Left hindlimb (tissue), 1 donor: Measurements from ENCODE around the gene MICALL1.
"Not testable (repeated sequence)": the region's sequence is repeated elsewhere in the genome, so short reads cannot be mapped to it uniquely, and the experiment has no call there.

Experiments used
- DNase-seq: peaks from one replicate; pipeline ENCODE4 v3.0.0-alpha.2; 2018

MICALL1 gene

GRCh38 chr22:37961062-37961461 is 55.0 kb downstream of the MICALL1 start:
- no peak for DNase-seq

- no peak for DNase-seq
Measured at GRCh38 chr22:37965940-37966664, 60.0 kb downstream of the MICALL1 start.

- DNase-seq: no peak
Measured at GRCh38 chr22:37967147-37967546, 61.0 kb downstream of the MICALL1 start.

DNA sequence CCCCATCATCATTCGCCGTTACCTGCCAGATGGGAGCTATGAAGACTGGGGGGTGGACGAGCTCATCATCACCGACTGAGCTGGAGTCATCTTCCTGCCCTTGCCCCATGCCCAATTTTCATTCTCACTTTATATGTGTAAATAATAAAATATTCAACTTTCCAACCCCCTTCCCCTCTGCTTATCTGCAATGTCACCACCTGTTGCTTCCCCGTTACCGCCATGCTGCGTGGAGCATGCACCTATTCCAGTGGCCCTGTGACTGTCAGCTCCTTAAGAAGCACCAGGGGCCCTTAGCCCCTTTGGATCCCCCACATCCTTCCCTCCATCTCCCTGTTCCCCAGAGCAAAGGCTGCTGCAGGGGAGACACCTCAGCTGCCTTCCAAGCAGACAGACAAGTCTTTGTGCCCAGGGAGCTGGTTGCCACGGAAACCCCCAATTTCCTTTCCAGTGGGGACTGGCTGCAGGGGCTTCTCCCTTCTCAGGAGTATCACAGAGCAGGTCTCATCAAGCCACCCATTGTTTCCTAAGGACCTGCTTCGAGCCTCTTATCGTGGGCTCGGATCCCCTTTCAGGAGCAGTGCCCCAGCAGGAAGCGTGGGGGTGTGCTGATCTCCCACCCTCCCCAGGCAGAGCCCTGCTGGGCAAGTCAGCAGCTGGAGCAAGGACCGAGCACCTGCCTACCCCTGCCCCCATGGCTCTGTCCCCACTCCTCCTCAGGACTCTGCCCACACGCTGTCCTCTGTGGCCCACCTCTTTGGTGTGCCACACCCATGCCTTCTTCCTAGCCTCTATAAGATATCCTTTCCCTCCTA is 61.7 kb downstream of the MICALL1 start:
- no peak for DNase-seq

DNA sequence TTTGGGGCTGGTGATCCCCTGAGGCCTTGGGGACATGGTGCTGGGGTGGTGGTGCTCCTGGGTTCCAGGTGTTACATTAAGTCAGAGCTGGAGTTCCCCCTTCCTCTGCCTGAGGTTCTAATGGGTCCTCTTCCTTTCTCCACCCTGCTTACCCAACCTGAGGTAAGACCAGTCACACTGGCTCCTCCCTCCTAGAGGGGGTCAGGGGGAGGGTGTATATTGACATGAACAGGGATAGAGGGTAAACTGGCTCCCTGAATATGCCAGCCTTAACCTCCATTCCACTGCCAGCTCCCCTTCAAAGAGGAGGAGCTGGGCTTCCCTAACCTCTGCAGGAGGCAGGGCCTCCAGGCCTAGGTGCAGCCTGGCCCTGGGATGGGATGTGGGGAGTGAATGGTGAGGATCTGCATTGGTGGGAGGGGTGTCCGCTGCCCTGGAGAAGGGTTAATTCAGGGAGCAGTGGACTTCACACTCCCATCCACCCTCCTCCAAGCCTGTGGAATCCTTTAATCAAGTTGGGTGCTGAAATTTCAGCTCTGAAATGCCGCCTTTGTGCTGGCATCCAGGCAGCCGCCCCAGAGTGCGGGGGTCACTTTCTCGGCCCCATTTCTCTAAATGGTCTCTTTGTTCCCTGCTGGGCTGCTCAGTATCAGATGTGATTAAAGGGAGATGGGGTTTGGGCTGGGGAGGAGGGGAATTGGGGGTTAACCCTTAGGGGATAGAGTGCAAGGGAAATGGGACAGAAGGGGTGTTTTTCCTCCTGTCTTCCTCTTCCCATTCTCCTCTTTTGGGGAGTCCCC is 62.6 kb downstream of the MICALL1 start:
- DNase-seq: no peak

DNA sequence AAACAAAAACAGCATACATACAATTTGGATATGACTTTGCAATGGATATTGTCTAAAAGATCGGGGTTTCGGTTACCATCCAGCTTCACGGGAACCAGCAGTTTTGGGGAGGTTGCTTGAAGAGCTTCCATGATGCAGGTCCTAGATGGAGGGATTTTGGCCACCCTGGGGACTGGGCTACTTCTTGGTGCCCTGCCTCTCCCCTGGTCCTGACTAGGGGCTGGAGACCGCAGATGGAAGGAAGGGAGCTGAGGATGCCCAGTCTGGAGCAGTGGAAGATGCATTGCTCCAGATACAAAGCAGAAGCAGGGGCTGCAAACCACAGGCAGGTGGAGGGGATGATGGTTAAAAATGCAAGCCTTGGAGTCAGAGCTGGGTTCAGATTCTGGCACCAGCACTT is 64.8 kb downstream of the MICALL1 start:
- no peak for DNase-seq

GRCh38 chr22:37971475-37972434 is 65.7 kb downstream of the MICALL1 start:
- DNase-seq: no peak

GRCh38 chr22:37972527-37972926 is 66.4 kb downstream of the MICALL1 start:
- no peak for DNase-seq

GRCh38 chr22:37973271-37974170 is 67.4 kb downstream of the MICALL1 start:
- DNase-seq: no peak

- no peak for DNase-seq
Measured at GRCh38 chr22:37975153-37975552, 69.1 kb downstream of the MICALL1 start.

- DNase-seq: not testable (repeated sequence)
Measured at GRCh38 chr22:37976022-37976421, 69.9 kb downstream of the MICALL1 start.

- no peak for DNase-seq
Measured at GRCh38 chr22:37976547-37976946, 70.5 kb downstream of the MICALL1 start.

GRCh38 chr22:37979782-37980181 is 73.7 kb downstream of the MICALL1 start:
- DNase-seq: no peak

DNA sequence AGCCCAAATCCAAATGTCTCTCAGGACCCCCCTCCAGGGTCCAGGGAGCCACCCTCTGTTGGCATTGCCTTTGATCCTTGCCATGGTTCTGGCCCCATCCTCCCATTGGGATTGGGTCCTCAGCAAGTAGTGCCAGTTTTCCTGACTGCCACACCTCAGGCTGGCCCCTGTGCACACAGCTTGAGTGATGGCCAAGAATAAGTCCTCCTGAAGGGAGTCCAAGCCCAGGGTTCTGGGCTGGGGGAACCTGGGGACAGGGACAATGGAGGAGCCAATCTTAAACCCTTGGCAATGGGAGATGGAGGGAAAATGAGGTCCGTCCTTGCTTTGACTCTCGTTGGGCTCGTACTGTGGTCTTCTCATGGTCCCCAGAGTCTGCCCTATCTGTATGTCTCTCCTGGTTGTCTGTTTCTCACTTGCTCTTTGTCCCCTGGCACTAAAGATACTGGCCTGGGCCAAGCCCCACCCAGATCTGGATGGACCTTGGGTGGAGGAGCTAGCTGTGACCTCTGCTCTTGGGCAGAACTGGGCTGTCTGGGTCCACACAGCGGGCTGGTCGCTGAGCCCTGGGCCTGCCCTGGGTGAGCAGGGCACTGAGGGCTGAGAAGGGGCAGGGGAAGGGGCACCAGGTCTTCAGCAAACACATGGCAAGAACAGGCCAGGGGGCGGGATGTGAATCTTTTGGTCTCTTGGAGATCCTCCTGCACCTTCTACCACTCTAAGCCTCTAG is 75.3 kb downstream of the MICALL1 start:
- DNase-seq: no peak

GRCh38 chr22:37982151-37982785 is 76.2 kb downstream of the MICALL1 start:
- no peak for DNase-seq

DNA sequence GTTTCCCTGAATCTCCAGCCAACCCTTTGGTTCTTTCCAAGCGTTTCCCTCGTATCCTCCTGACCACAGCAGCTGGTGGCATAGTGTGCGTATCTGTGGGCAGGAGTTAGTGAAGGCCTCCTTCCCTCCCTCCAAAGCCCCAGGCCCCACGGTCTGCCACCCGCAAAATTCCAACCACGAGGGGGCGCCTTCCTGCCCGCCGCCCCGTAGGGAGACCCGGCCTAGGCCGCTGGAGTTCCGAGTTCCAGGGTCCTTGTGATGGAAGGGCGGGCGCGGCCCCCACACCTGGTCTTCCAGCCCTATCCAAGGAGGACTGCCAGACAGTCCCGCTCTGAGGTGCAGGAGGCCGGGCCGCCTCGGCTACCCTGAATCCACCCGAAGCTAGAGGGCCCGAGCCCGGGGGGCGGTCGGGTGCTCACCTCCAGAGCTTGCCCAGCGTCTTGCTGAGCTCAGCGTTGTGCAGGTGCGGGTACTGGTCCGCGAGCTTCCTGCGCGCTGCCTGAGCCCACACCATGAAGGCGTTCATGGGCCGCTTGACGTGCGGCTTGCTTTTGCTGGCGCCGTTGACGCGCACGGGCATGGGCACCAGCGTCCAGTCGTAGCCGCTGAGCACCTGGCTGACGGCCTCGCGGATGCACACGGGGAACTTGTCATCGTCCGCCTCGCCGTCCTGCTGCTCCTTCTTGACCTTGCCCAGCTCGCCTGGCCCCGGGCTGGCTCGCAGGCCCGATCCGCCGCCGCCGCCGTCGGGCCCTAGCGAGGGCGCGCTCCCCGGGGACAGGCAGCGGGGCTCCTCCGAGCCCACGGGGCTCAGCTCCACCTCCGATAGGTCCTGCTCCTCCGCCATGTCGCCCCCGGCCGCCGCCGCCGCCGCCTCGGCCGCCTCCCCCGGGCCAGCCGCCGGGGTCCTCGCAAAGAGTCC is 77.1 kb downstream of the MICALL1 start:
- no peak for DNase-seq

GRCh38 chr22:37983860-37984791 is 78.0 kb downstream of the MICALL1 start, which contains the start of gene SOX10:
TSS of gene SOX10 (minus strand) at chr22:37984555. CDS start at chr22:37983784, 771 bp downstream.
- no peak for DNase-seq
